Measurements from ENCODE around the gene FIGNL2.

- TF ChIP-seq, protein P1, sequence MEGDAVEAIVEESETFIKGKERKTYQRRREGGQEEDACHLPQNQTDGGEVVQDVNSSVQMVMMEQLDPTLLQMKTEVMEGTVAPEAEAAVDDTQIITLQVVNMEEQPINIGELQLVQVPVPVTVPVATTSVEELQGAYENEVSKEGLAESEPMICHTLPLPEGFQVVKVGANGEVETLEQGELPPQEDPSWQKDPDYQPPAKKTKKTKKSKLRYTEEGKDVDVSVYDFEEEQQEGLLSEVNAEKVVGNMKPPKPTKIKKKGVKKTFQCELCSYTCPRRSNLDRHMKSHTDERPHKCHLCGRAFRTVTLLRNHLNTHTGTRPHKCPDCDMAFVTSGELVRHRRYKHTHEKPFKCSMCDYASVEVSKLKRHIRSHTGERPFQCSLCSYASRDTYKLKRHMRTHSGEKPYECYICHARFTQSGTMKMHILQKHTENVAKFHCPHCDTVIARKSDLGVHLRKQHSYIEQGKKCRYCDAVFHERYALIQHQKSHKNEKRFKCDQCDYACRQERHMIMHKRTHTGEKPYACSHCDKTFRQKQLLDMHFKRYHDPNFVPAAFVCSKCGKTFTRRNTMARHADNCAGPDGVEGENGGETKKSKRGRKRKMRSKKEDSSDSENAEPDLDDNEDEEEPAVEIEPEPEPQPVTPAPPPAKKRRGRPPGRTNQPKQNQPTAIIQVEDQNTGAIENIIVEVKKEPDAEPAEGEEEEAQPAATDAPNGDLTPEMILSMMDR (conservative IDR thresholded peaks at IDR 0.05): no peak
- no peak for TF ChIP-seq ZFX (IDR thresholded peaks at IDR 0.05)
Measured at GRCh38 chr12:51874000-51874399, 25.5 kb upstream of the FIGNL2 start.
